ENCODE results near the gene PRTN3. TPM values are rescaled to one million over a fixed set of nuclear protein-coding genes. Genes with fewer than 3 reads are reported as not detected.

Gene PRTN3
- total RNA-seq, 1 donor from 2014 or later = not detected

- Histone ChIP-seq H3K36me3 (peaks cover 48% of the 10 kb centered on the region), H3K27ac (replicated peaks) (no peak overlapping the region), H3K27me3 (ENCODE audit: low read depth) (no peaks in the 10 kb centered on the region), H3K4me1 (no peaks in the 10 kb centered on the region), H3K9me3 (replicated peaks) (no peaks in the 10 kb centered on the region), H3K4me3 (no peak overlapping the region)
- no peak for DNase-seq
- no peak for TF ChIP-seq CTCF (IDR thresholded peaks at IDR 0.05; ENCODE audit: borderline replicate concordance)
- intact Hi-C loops (cut with micrococcal nuclease) = no loop called here
Measured at GRCh38 chr19:813219-814151, 27.3 kb upstream of the PRTN3 start.

DNA sequence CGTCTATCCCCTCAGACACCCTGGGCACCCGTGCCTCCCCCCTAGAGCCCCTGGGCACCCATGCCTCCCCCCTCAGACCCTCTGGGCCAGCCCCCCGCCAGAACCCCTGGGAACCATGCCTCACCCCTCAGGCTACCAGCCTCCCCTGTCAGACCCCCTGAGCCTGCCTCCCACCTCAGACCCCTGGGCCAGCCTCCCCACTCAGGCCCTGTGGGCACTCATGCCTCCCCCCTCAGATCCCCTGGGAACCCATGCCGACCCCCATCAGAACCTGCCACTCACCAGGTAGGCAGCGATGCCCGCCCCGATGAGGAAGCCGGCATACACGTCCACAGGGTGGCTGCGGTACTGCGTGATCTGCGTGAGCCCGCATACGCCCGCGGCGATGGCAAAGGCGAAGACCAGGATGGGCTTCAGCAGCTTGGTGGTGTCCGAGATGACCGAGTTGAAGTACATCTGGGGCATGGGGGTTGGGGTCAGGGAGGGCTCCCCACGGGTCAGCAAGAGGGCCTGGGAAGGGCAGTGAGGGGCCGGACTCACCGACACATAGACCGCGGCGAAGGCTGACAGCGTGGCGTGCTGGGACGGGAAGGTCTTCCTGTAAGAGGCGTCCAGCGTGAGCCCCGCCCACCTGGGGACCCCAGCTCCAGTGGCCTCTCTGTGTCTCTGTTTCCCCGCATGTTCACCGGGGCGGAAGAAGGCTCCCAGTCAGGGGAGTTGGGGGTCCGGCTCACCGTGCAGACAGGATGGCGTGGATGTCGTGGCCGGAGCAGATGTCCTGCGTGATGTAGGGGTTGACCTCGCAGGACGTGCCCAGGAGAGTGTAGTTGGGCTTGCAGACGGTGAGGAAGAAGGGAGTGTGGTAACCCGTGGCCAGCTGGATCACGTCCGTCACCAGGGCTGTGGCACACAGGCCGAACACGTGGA, 26.4 kb upstream of the PRTN3 start:
- intact Hi-C loops (cut with micrococcal nuclease) = no loop called here
- H3K36me3 ChIP-seq = peaks cover 39% of the 10 kb centered on the region
- H3K4me3 ChIP-seq = no peak overlapping the region
- no peak for TF ChIP-seq CTCF (IDR thresholded peaks at IDR 0.05; ENCODE audit: borderline replicate concordance)
- no peaks in the 10 kb centered on the region for H3K27me3 ChIP-seq (ENCODE audit: low read depth)
- no peaks in the 10 kb centered on the region for H3K4me1 ChIP-seq
- no peak for DNase-seq
- no peaks in the 10 kb centered on the region for H3K9me3 ChIP-seq (replicated peaks)
- H3K27ac ChIP-seq (replicated peaks) = no peak overlapping the region

- intact Hi-C loops (cut with micrococcal nuclease) = no loop called here
- no peak for DNase-seq
- H3K36me3 ChIP-seq = peaks cover 31% of the 10 kb centered on the region
- H3K4me1 ChIP-seq = no peaks in the 10 kb centered on the region
- no peaks in the 10 kb centered on the region for H3K9me3 ChIP-seq (replicated peaks)
- H3K27ac ChIP-seq (replicated peaks) = no peak overlapping the region
- no peak overlapping the region for H3K4me3 ChIP-seq
- no peaks in the 10 kb centered on the region for H3K27me3 ChIP-seq (ENCODE audit: low read depth)
- TF ChIP-seq CTCF (IDR thresholded peaks at IDR 0.05; ENCODE audit: borderline replicate concordance) = no peak
Measured at GRCh38 chr19:815079-815774, 25.6 kb upstream of the PRTN3 start.

DNA sequence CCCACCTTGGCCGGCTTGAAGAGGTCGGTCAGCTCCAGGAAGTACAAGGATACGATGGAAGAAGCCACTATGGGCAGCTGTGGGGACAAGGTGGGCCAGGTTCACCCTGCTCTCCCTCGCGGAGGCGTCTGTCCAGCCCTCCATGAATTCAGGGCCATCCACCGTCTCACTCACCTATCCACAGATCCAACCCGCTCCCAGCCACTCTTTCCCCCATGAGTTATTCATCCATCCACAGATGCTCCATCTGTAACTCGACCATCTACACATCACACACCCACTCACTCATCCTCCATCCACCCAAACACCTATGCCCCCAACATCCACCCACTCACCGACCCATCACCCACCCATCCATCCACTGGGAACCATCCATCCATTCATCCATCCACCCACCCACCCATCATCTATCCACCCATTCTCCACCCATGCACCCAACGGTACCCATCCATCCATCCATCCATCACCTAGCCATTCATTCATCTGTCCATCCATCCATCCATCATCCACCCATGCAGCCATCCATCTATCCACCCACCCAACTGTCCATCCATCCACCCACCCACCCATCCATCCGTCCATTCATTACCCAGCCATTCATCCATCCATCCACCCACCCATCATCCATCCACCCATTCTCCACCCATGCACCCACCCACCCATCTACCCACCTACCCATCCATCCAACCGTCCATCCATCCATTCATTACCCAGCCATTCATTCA, 24.9 kb upstream of the PRTN3 start:
- no peak for TF ChIP-seq CTCF (IDR thresholded peaks at IDR 0.05; ENCODE audit: borderline replicate concordance)
- DNase-seq = no peak
- Histone ChIP-seq H3K4me3 (no peak overlapping the region), H3K4me1 (no peaks in the 10 kb centered on the region), H3K9me3 (replicated peaks) (no peaks in the 10 kb centered on the region), H3K27me3 (ENCODE audit: low read depth) (no peaks in the 10 kb centered on the region), H3K27ac (replicated peaks) (no peak overlapping the region), H3K36me3 (peaks cover 23% of the 10 kb centered on the region)
- intact Hi-C loops (cut with micrococcal nuclease) = no loop called here
